Mesothelial cell of epicardium (in vitro differentiated cells): ENCODE data around the gene PPIL4. TPM values are rescaled to one million over a fixed set of nuclear protein-coding genes. Genes with fewer than 3 reads are reported as not detected.
A peak's percentile ranks its signal among the peaks of the same experiment; 100 is the strongest.

Experiments used
- DNase-seq, 2 experiments: peaks; one replicate each; pipeline ENCODE4 v3.0.0; 2021; ENCODE audit warnings: low spot score in 2 of 2; ENCODE audit not compliant: unreplicated experiment in 2 of 2
- H3K27ac Mint-ChIP-seq: 2 replicates; pipeline ENCODE4 v1.8.0; 2021; ENCODE audit warnings: mixed read lengths
- H3K27me3 Mint-ChIP-seq: 2 replicates; pipeline ENCODE4 v1.8.0; 2021; ENCODE audit warnings: low read depth, mixed read lengths
- H3K36me3 Mint-ChIP-seq: 2 replicates; pipeline ENCODE4 v1.8.0; 2021; ENCODE audit warnings: mixed read lengths
- H3K4me1 Mint-ChIP-seq: 2 replicates; pipeline ENCODE4 v1.8.0; 2021; ENCODE audit warnings: mixed read lengths
- H3K4me3 Mint-ChIP-seq: 2 replicates; pipeline ENCODE4 v1.8.0; 2021; ENCODE audit warnings: mild to moderate bottlenecking, moderate library complexity, mixed read lengths
- H3K9me3 Mint-ChIP-seq: 2 replicates; pipeline ENCODE4 v1.8.0; 2021; ENCODE audit warnings: mixed read lengths
- total RNA-seq: library from RNA; stranded (reverse); gene quantifications from 3 replicates; pipeline ENCODE4 v1.2.1, GENCODE V29; 2021
- TF ChIP-seq, protein P1 (sequence below): fragments of 200-600 bp; sonication (generic); IDR thresholded peaks from one replicate; pipeline ENCODE4 v1.5.0; 2021; ENCODE audit warnings: antibody characterized with exemption; ENCODE audit not compliant: unreplicated experiment

The PPIL4 gene
- total RNA-seq, 1 donor from 2014 or later: 39.8 TPM

DNA sequence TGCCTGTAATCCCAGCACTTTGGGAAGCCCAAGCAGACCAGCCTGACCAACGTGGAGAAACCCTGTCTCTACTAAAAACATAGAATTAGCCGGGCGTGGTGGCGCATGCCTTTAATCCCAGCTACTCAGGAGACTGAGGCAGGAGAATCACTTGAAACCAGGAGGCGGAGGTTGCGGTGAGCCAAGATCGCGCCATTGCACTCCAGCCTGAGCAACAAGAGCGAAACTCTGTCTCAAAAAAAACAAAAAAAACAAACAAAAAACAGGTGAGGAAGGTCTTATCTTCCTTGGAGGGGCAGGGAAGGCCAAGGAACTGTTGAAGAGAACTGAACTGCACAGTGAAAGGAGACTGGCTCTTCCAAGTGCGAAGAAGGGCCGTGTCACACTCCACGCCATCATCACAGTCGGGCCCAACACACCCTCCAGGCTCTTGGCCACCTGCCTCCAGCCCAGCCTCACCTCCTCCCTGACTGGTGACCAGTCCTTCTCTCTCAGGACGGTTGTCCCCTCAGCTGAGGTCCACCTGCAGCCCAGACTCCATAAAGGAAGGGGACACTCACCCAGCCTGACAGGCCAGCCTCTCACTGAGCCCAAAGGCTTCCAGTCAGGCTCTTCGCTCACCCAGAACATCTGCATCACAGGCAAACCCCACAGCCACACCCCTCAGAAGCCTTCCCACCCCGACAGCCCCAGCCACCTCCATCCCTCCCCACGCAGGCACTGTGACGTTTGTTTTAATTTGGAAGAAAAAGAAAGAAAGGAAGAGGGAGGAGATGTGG is 65.2 kb downstream of the PPIL4 start:
- no peaks in the 10 kb centered on the region for H3K27me3 Mint-ChIP-seq
- no peaks in the 10 kb centered on the region for H3K9me3 Mint-ChIP-seq
- H3K36me3 Mint-ChIP-seq: no peaks in the 10 kb centered on the region
- no peak overlapping the region for H3K27ac Mint-ChIP-seq
- no peak overlapping the region for H3K4me3 Mint-ChIP-seq
- DNase-seq: no peak
- TF ChIP-seq, protein P1, sequence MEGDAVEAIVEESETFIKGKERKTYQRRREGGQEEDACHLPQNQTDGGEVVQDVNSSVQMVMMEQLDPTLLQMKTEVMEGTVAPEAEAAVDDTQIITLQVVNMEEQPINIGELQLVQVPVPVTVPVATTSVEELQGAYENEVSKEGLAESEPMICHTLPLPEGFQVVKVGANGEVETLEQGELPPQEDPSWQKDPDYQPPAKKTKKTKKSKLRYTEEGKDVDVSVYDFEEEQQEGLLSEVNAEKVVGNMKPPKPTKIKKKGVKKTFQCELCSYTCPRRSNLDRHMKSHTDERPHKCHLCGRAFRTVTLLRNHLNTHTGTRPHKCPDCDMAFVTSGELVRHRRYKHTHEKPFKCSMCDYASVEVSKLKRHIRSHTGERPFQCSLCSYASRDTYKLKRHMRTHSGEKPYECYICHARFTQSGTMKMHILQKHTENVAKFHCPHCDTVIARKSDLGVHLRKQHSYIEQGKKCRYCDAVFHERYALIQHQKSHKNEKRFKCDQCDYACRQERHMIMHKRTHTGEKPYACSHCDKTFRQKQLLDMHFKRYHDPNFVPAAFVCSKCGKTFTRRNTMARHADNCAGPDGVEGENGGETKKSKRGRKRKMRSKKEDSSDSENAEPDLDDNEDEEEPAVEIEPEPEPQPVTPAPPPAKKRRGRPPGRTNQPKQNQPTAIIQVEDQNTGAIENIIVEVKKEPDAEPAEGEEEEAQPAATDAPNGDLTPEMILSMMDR: no peak
- H3K4me1 Mint-ChIP-seq: peaks cover 8% of the 10 kb centered on the region

DNA sequence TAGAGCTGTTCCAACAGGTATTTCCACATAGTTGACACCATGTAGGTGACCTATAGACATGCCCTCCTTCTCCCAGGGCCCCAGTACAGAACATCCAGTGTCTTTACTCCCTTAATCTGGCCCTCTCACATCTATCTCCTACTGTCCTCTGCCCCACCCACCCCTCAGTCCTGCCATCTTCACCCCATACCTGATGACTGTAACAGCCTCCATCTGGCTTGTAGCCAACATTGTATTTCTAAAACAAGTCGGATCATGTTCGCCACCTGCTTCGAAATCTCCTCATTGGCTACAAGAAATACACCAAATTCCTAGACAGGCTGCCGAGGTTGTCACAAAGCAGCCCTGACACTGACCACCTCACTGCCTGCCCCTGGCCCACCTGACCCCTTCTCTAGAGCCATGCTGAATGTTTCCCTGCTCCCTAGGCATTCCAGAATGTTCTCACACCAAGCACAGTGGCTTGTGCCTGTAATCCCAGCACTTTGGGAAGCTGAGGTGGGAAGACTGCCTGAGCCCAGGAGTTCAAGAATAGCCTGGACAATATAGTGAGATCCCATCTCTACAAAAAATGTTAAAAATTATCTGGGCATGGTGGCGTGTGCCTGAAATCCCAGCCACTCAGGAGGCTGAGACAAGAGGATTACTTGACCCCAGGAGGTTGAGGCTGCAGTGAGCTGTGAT is 67.1 kb downstream of the PPIL4 start:
- DNase-seq: no peak
- Mint-ChIP-seq H3K4me1 (peaks cover 8% of the 10 kb centered on the region), H3K36me3 (no peaks in the 10 kb centered on the region)

DNA sequence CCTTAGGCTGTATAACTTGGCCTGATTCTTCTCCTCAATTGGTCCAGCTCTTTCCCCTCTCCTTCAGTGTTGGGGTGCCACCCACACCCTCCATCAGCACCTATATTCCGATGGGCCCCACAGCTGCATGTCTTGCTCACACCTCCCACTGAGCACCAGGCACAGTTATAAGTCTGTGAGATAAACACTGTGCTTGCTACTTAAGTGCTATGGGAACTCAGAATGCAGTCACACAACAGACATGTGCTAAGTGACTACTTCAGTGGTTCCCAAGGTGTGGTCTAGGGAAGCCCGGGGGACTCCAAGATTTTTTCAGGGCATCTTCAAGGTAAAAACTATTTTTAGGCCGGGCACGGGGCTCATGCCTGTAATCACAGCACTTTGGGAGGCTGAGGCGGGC is 68.3 kb downstream of the PPIL4 start:
- no peak for DNase-seq
- H3K4me3 Mint-ChIP-seq: no peak overlapping the region
- TF ChIP-seq, protein P1: no peak
- H3K36me3 Mint-ChIP-seq: no peaks in the 10 kb centered on the region
- H3K4me1 Mint-ChIP-seq: peaks cover 8% of the 10 kb centered on the region
- H3K27me3 Mint-ChIP-seq: no peaks in the 10 kb centered on the region
- H3K9me3 Mint-ChIP-seq: no peaks in the 10 kb centered on the region
- H3K27ac Mint-ChIP-seq: no peak overlapping the region

More for the DNA sequence above, 67.1 kb downstream of the PPIL4 start:
- TF ChIP-seq, protein P1: no peak
- no peaks in the 10 kb centered on the region for H3K9me3 Mint-ChIP-seq
- no peaks in the 10 kb centered on the region for H3K27me3 Mint-ChIP-seq
- no peak overlapping the region for H3K4me3 Mint-ChIP-seq
- peak overlapping the region; percentile 85 for H3K27ac Mint-ChIP-seq

DNA sequence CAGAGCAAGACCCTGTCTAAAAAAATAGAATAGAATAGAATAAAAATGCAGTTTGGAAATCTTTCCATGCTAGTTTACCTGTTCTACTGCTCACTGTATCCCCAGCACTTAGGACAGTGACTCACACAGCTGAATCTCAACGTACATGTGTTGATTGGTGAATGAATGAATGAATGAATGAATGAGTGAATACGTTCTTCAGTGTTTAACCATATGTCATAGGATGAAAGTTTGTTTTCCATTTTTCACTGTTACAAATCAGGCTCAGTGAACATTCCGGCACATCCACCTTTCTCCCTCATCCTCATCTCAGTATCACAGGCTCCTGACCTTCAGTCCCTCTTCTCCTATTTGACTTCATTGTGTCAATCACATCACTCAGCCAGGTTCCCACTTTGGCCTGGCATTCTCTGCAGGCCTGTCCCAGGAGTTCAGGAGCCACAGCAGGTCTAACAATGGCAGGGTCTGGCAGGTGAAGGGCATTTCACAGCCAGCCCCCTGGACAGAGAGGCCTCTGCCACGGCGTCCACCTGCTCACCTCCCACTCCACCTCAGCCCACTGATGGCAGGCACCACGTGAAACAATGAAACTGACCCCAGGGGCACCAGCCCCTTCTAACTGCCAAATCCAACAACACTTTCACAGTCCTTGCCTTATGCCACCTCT is 68.9 kb downstream of the PPIL4 start:
- peaks cover 4% of the 10 kb centered on the region for H3K4me1 Mint-ChIP-seq
- TF ChIP-seq, protein P1: no peak

DNA sequence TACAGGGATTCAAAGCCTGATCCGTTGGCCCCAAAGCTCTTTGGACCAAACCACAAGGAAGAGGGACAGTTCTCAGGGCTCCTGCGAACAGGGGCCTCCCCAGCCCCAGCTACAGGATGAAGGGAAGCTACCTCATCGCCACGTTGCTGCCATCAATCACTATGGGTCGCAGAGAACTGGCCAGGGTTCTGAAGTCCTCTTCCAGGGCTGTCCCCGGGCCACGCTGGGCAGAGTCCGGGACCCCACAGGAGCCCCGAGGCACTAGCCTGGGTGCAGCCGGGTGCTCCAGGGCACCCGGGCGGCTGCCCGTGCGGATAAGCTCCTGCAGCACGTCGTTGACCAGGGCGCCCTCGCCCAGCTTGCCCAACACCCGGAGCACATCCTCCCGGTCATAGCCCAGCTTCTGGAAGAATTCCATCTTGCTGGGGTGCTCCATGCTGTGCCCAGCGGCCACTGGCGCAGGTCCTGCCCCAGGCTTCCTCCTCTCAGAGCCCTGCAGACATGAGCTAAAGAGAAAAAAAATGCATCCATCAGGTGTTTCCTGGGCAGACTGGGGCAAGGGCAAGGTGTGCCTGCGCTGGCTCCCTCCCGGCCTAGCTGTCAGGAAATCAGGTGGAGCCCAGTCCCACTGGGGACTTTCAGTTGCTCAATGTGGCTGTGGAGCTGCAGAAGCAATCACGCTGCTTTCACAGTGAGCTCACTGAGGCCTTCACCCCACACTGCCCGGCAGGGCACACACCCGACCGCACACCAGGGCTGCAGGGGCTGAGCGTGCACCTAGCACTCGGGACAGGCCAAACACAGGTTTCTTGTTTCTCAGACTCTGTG is 71.5 kb downstream of the PPIL4 start:
- Mint-ChIP-seq H3K36me3 (no peaks in the 10 kb centered on the region), H3K4me3 (no peak overlapping the region), H3K27ac (no peak overlapping the region), H3K4me1 (peaks cover 4% of the 10 kb centered on the region), H3K9me3 (no peaks in the 10 kb centered on the region), H3K27me3 (no peaks in the 10 kb centered on the region)
- DNase-seq: no peak
- TF ChIP-seq, protein P1: no peak

More for the DNA sequence above, 68.9 kb downstream of the PPIL4 start:
- H3K4me3 Mint-ChIP-seq: no peak overlapping the region
- H3K27me3 Mint-ChIP-seq: no peaks in the 10 kb centered on the region
- H3K27ac Mint-ChIP-seq: no peak overlapping the region
- H3K9me3 Mint-ChIP-seq: no peaks in the 10 kb centered on the region
- H3K36me3 Mint-ChIP-seq: no peaks in the 10 kb centered on the region
- DNase-seq: no peak
